Measurements from ENCODE around the gene CRELD1. TPM values are rescaled to one million over a fixed set of nuclear protein-coding genes. Genes with fewer than 3 reads are reported as not detected.

Gene CRELD1
- total and polyA plus RNA-seq, 2 of the 13 experiments (the other 11 are each of a cell fraction or from before 2014, with no cell fraction given): 27.1 to 61.9 TPM

- no peak for TF ChIP-seq ZNF646 (CRISPR knock-in tag; IDR thresholded peaks at IDR 0.05)
- TF ChIP-seq TBL1XR1 (IDR thresholded peaks at IDR 0.05; ENCODE audit: borderline replicate concordance, low read length, partially characterized antibody): peak; percentile 4
- no peak for TF ChIP-seq HMGA1 (CRISPR knock-in tag; conservative IDR thresholded peaks at IDR 0.05)
- 0 out of 2 replicates have a peak, but pooled peaks have one; percentile 17 for TF ChIP-seq PAF1 (CRISPR knock-in tag; IDR thresholded peaks at IDR 0.05)
- TF ChIP-seq GFI1 (CRISPR knock-in tag; IDR thresholded peaks at IDR 0.05; ENCODE audit: borderline replicate concordance): peak; percentile 67
- no peak for TF ChIP-seq U2AF2 (IDR thresholded peaks at IDR 0.05; ENCODE audit: low read depth, low read length)
- TF ChIP-seq CCAR2 (optimal IDR thresholded peaks at IDR 0.05; ENCODE audit: low read depth, low read length): no peak
- TF ChIP-seq HMGXB3 (CRISPR knock-in tag; IDR thresholded peaks at IDR 0.05; ENCODE audit: borderline replicate concordance): peak; percentile 94
- TF ChIP-seq AHR (CRISPR knock-in tag; IDR thresholded peaks at IDR 0.05): no peak; the same call in 1 of the 2 replicates
- no peak for TF ChIP-seq RBAK (CRISPR knock-in tag; IDR thresholded peaks at IDR 0.05)
- no peak for TF ChIP-seq HOXA7 (CRISPR knock-in tag; IDR thresholded peaks at IDR 0.05)
- 0 out of 2 replicates have a peak, but pooled peaks have one; percentile 21 for TF ChIP-seq ZNF557 (CRISPR knock-in tag; IDR thresholded peaks at IDR 0.05)
- TF ChIP-seq MTERF4 (CRISPR knock-in tag; IDR thresholded peaks at IDR 0.05): no peak
- TF ChIP-seq CHD2 (IDR thresholded peaks at IDR 0.05; ENCODE audit: low read depth, low read length): no peak
- TF ChIP-seq ZFP41 (CRISPR knock-in tag; IDR thresholded peaks at IDR 0.05; ENCODE audit: borderline replicate concordance): no peak
- no peak; the same call in 1 of the 2 replicates for TF ChIP-seq ZNF431 (CRISPR knock-in tag; IDR thresholded peaks at IDR 0.05; ENCODE audit: borderline replicate concordance, low read depth)
Measured at GRCh38 chr3:9897408-9898372, 35.9 kb upstream of the CRELD1 start (continued).
